Activated naive CD4-positive, alpha-beta T cell treated with anti-CD3 and anti-CD28 coated beads, Interleukin-2, amount 50 U/mL, for 24 hours (primary cell): ENCODE data around the gene B3GNT9.

Experiments
- H3K27ac Mint-ChIP-seq: one replicate; pipeline ENCODE4 v1.8.0; 2021; ENCODE audit warnings: mild to moderate bottlenecking, mixed read lengths
- H3K27me3 Mint-ChIP-seq: one replicate; pipeline ENCODE4 v1.8.0; 2021; ENCODE audit warnings: mixed read lengths
- H3K36me3 Mint-ChIP-seq: one replicate; pipeline ENCODE4 v1.8.0; 2021; ENCODE audit warnings: mixed read lengths
- H3K4me1 Mint-ChIP-seq: one replicate; pipeline ENCODE4 v1.8.0; 2021; ENCODE audit warnings: mixed read lengths
- H3K4me3 Mint-ChIP-seq: one replicate; pipeline ENCODE4 v1.8.0; 2021; ENCODE audit warnings: mild to moderate bottlenecking, mixed read lengths
- H3K9me3 Mint-ChIP-seq: one replicate; pipeline ENCODE4 v1.8.0; 2021; ENCODE audit warnings: mixed read lengths

The B3GNT9 gene, protein sequence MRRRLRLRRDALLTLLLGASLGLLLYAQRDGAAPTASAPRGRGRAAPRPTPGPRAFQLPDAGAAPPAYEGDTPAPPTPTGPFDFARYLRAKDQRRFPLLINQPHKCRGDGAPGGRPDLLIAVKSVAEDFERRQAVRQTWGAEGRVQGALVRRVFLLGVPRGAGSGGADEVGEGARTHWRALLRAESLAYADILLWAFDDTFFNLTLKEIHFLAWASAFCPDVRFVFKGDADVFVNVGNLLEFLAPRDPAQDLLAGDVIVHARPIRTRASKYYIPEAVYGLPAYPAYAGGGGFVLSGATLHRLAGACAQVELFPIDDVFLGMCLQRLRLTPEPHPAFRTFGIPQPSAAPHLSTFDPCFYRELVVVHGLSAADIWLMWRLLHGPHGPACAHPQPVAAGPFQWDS

DNA sequence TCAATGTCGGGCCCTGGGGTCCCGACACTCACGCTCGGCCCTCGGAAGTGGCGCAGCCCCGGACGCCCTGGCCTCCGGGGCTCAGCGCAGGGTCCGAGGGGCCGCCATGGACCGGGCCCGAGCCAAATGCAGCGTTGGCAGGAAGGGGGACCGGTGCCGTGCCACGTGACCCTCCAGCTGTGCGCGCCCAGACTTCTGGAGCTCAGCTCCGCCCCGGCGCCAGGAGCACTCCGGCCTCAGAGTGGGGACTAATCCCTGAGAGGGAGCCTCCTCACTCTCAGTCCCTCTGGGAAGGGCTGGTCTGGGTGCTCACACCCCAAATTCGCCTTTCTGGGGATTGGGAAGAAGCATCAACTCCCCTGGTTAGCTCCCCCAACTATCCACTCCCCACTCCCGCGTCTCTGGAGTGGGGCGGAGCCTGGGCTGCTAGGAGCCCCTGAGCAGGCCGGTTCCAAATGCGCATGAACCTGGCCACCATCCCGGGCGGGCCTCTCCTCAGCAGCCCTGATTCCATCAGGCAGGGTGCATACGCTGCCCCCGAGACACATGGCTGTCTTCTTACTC, at the start of gene B3GNT9:
TSS of gene B3GNT9 (minus strand) at position 166 of the 564 bp plus-strand sequence. CDS start 513 bp downstream, outside the sequence.
- Mint-ChIP-seq H3K4me1 (peaks cover 10% of the 10 kb centered on the region), H3K27ac (peak within 1 kb of the TSS; percentile 74), H3K9me3 (no peaks in the 10 kb centered on the region), H3K36me3 (peaks cover 13% of the 10 kb centered on the region), H3K27me3 (peaks cover 1% of the 10 kb centered on the region), H3K4me3 (peak within 1 kb of the TSS; percentile 76)

DNA sequence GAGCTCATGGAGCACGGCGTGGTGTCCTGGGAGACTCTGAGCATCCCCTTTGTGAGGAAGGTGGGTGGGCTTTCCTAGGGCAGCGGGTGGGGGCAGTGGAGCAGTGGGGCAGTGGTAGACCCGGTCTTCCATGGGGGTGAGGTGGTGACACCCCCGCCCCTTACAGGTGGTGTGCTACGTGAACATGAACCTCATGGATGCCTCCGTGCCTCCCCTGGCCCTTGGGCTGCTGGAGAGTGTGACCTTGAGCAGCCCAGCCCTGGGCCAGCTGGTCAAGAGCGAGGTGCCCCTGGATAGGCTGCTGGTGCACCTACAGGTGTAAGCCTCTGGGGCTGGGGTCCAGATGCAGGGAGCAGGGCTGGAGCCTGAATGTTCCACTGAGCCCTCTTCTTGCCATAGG, 49.7 kb upstream of the B3GNT9 start:
- no peak overlapping the region for H3K4me3 Mint-ChIP-seq
- no peak overlapping the region for H3K27ac Mint-ChIP-seq
- no peaks in the 10 kb centered on the region for H3K9me3 Mint-ChIP-seq
- peaks cover 11% of the 10 kb centered on the region for H3K36me3 Mint-ChIP-seq
- no peaks in the 10 kb centered on the region for H3K27me3 Mint-ChIP-seq
- H3K4me1 Mint-ChIP-seq: peaks cover 15% of the 10 kb centered on the region

DNA sequence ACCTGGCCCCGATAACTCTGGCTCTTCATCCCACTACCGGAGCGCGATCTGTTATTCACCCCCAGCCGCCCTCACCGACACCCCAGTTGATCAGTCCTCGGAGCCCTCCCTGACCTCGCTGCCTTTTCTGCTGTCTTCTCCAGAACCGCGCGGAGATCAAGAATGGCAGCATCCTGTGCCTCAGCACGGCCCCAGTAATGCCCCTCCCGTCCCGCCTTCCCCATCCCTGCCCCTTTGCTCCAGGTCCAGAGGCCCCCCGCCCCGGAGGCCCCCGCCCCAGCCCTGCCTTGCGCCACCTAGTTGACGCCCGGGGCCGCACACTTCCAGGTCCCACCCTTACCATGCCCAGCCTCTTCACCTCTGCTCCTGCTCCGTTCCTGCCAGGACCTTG, 49.0 kb upstream of the B3GNT9 start:
- no peak overlapping the region for H3K27ac Mint-ChIP-seq
- H3K36me3 Mint-ChIP-seq: peaks cover 11% of the 10 kb centered on the region
- no peaks in the 10 kb centered on the region for H3K9me3 Mint-ChIP-seq
- H3K4me1 Mint-ChIP-seq: peaks cover 15% of the 10 kb centered on the region
- H3K4me3 Mint-ChIP-seq: no peak overlapping the region
- H3K27me3 Mint-ChIP-seq: no peaks in the 10 kb centered on the region

DNA sequence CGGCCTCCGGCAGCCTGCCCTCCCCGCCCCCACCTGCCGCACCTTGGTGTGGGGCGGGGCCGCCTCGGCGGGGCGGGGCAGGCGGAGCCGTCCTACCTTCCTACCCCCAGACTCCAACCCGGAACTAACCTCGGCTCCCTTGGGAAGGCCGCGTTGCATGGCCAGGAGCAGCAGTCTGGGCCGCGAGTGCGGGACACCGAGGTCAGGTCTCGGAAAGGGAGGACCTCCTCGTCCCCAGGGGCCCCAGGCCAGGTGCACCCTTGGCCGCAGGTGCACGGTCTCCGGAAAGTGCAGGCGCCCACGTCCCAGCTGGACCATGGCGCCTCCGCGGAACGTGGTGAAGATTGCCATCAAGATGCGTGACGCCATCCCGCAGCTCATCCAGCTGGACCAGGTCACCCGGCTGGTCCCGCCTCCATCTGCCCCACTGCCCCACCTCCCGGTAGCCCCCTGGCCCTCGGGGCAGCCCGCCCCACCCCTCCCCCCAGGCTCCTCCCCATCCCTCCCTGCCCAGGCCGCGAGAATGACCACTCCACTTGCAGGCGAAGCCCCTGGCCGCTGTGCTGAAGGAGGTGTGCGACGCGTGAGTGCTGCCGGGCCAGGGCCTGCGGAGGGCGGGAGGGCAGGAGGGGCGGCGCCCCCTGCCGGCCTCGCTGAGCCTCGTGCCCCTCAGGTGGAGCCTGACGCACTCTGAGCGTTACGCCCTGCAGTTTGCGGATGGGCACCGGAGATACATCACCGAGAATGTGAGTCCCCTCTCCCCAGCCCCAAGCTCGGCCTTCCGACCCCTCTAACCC, 48.4 kb upstream of the B3GNT9 start, which contains the start of gene ELMO3:
TSS of gene ELMO3 (plus strand) at position 121 of the 797 bp plus-strand sequence. CDS start at position 317, 196 bp downstream.
- Mint-ChIP-seq H3K36me3 (peaks cover 11% of the 10 kb centered on the region), H3K27ac (no peak within 1 kb of the TSS), H3K9me3 (no peaks in the 10 kb centered on the region), H3K4me1 (peaks cover 15% of the 10 kb centered on the region), H3K27me3 (no peaks in the 10 kb centered on the region), H3K4me3 (no peak within 1 kb of the TSS)

DNA sequence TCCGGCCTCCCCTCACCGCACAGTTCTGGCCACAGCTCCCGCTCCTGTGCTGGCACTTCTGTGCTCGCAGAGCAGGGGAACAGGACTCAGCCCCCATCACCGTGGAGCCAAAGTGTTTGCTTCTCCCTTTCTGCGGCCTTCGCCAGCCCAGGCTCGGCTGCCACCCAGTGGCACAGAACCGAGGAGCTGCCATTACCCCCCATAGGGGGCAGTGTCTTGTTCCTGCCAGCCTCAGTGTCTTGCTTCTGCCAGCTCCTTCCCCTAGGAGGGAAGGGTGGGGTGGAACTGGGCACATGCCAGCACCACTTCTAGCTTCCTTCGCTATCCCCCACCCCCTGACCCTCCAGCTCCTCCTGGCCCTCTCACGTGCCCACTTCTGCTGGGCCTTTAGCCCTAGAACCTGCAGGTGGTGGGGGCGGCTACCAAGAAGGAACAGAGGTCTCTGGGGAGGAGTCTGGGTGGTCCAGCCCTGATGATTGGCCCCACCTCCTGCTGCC, 47.5 kb upstream of the B3GNT9 start:
- no peak overlapping the region for H3K4me3 Mint-ChIP-seq
- no peak overlapping the region for H3K27ac Mint-ChIP-seq
- H3K9me3 Mint-ChIP-seq: no peaks in the 10 kb centered on the region
- peaks cover 15% of the 10 kb centered on the region for H3K36me3 Mint-ChIP-seq
- H3K27me3 Mint-ChIP-seq: no peaks in the 10 kb centered on the region
- peaks cover 24% of the 10 kb centered on the region for H3K4me1 Mint-ChIP-seq

DNA sequence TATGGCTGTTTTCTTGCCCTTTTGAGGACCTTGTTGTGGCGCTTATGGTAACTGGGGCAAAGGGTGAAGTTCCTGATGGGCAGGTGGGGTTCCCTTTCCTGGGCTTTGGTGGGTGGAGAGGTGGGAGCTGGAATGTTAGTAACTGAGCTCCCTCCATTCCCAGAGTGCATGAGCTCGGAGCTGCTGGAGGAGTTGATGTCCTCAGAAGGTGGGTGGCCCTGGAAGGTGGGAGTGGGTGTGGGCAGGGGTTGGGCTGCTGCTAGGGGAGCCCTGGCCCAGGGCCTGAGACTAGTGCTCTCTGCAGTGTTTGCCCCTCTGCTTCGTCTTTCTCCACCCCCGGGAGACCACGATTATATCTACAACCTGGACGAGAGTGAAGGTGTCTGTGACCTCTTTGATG, 46.9 kb upstream of the B3GNT9 start:
- Mint-ChIP-seq H3K27ac (peak overlapping the region; percentile 55), H3K4me3 (no peak overlapping the region), H3K9me3 (no peaks in the 10 kb centered on the region)

DNA sequence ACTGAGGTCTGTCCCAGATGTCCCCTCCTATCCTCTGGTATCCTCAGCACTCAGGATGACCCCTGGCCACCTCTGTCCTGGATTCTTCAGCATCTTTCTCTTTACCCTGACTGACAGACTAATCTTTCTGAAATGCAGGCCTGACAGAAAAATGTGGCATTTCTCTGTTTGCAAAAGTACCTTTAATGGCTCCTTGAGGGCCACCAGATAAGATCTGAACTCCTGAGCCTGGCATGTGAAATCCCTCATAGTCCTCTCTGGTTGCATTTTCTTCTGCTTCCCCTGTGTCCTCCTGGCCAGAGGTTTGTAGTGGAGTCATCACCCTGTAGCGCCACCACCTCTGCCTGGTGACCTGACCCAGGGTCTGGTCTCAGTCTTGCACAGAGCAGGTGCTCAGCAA, 46.1 kb upstream of the B3GNT9 start:
- peak overlapping the region; percentile 76 for H3K27ac Mint-ChIP-seq
- peaks cover 31% of the 10 kb centered on the region for H3K4me1 Mint-ChIP-seq

More for the DNA sequence above, 46.9 kb upstream of the B3GNT9 start:
- H3K4me1 Mint-ChIP-seq: peaks cover 27% of the 10 kb centered on the region
- peaks cover 16% of the 10 kb centered on the region for H3K36me3 Mint-ChIP-seq
- H3K27me3 Mint-ChIP-seq: no peaks in the 10 kb centered on the region

DNA sequence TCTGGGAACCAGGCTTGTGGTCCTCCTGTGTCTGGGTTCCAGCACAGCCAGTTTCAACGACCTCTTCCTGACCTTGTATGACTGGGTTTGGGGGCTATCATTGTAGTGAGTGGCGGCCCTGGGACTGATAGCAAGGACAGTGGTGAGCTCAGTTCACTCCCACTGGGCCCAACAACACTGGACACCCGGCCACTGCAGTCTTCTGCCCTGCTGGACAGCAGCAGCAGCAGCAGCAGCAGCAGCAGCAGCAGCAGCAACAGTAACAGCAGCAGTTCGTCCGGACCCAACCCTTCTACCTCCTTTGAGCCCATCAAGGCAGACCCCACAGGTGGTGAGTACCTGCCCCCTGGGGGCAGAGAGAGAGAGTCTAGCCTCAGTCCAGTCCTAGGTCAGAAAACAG, 44.9 kb upstream of the B3GNT9 start:
- H3K27ac Mint-ChIP-seq: no peak overlapping the region
- peaks cover 18% of the 10 kb centered on the region for H3K36me3 Mint-ChIP-seq
- no peaks in the 10 kb centered on the region for H3K27me3 Mint-ChIP-seq
- H3K9me3 Mint-ChIP-seq: no peaks in the 10 kb centered on the region
- H3K4me1 Mint-ChIP-seq: peaks cover 38% of the 10 kb centered on the region
- no peak overlapping the region for H3K4me3 Mint-ChIP-seq

More for the DNA sequence above, 46.1 kb upstream of the B3GNT9 start:
- Mint-ChIP-seq H3K4me3 (peak overlapping the region; percentile 51), H3K9me3 (no peaks in the 10 kb centered on the region), H3K27me3 (no peaks in the 10 kb centered on the region), H3K36me3 (peaks cover 18% of the 10 kb centered on the region)

DNA sequence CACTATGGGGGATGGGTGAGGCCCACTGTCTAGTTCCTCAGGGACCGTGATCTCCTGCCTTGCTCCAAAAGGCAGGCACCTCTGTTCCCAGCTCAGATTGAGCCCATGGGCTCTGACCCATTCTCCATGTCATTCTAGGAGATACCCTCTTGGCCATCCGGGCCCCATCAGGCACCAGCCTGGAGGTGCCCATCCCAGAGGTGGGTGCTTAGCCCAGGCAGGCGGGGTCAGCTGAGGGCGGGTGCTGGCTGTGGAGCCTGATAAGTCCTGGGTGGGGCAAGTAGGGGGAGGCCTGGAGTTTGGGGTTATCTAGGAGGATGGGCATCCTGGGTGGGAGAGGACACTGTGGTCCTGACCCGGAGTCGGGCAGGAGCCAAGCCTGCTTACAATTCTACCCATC, 43.5 kb upstream of the B3GNT9 start:
- Mint-ChIP-seq H3K27me3 (no peaks in the 10 kb centered on the region), H3K4me1 (peaks cover 38% of the 10 kb centered on the region), H3K36me3 (peaks cover 18% of the 10 kb centered on the region), H3K9me3 (no peaks in the 10 kb centered on the region), H3K4me3 (peak overlapping the region; percentile 95), H3K27ac (peak overlapping the region; percentile 41)

DNA sequence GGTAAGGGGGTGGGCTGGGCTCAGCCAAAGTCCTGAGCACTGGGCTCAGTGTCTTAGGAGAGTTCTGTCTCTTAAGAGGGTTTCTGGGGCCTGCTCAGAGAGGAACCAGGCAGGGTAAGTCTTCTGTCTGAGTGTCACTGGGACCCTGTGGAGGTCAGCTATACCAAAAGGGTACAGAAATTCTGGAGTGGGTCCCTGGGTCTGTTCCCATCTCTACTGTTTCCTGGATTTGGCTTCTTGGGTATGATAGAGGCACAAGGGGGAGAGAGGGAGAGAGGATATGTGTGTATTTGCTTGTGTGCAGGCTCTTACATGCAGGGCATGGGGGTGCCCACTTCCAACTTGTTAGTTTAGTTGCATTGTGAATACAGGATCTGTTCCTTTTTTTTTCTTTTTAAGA, 42.7 kb upstream of the B3GNT9 start:
- H3K27me3 Mint-ChIP-seq: no peaks in the 10 kb centered on the region
- H3K9me3 Mint-ChIP-seq: no peaks in the 10 kb centered on the region
- peak overlapping the region; percentile 46 for H3K27ac Mint-ChIP-seq
- H3K4me3 Mint-ChIP-seq: peak overlapping the region; percentile 95
- H3K4me1 Mint-ChIP-seq: peaks cover 38% of the 10 kb centered on the region
- peaks cover 18% of the 10 kb centered on the region for H3K36me3 Mint-ChIP-seq

DNA sequence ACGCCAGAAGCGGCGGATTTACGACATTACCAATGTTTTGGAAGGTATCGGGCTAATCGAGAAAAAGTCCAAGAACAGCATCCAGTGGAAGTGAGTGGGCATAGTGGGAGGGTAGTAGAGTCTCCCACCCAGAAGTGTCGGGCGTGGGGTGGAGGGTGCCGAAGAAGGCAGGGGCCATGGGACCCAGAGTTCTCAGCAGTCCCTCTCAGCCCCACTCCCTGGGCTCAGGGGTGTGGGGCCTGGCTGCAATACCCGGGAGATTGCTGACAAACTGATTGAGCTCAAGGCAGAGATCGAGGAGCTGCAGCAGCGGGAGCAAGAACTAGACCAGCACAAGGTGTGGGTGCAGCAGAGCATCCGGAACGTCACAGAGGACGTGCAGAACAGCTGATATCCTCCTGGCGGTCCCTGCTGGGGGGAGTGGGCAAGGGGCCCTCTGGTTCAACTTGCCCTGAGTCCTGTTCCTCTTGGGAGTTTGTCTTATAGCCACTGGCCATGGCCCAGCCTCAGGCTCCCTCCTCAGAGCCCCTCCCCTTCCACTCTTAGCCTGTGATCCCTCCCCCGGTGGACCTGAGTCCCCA, 42.1 kb upstream of the B3GNT9 start:
- Mint-ChIP-seq H3K36me3 (peaks cover 17% of the 10 kb centered on the region), H3K4me1 (peaks cover 38% of the 10 kb centered on the region), H3K27ac (peak overlapping the region; percentile 51), H3K27me3 (no peaks in the 10 kb centered on the region), H3K4me3 (peak overlapping the region; percentile 95), H3K9me3 (no peaks in the 10 kb centered on the region)

DNA sequence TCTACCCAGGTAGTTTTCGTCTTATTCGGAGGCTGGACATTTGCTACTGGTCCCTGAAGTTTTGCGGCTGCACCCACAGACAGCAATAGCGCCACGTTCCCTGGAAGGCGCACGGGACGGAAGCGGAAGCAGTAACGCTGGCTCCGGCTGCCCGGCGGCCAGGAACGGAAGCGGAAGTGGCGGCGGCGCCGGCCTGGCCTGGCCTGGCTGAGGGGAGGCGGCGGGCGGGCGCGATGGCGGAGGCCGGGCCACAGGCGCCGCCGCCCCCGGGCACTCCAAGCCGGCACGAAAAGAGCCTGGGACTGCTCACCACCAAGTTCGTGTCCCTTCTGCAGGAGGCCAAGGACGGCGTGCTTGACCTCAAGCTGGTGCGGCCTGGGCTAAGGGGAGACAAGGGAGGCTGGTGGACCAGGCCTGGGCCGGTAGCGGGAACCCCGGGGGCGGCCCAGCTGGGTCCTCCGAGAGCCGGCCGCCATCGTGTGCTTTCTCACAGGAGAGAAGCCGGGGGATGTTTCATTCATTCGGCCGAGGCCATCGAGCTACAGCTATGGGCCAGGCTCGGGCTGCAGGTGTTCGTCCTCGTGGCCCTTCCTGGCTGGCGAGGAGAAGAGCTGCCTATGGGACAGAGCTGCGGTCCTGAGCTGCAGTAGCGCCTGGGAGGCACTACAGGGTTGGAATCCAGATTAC, 41.3 kb upstream of the B3GNT9 start, which contains the start of gene E2F4:
TSS of gene E2F4 (plus strand) at position 161 of the 687 bp plus-strand sequence. CDS start at position 234, 73 bp downstream.
- Mint-ChIP-seq H3K36me3 (peaks cover 17% of the 10 kb centered on the region), H3K27me3 (no peaks in the 10 kb centered on the region), H3K27ac (peak within 1 kb of the TSS; percentile 89), H3K9me3 (no peaks in the 10 kb centered on the region), H3K4me3 (peak within 1 kb of the TSS; percentile 95), H3K4me1 (peaks cover 38% of the 10 kb centered on the region)

DNA sequence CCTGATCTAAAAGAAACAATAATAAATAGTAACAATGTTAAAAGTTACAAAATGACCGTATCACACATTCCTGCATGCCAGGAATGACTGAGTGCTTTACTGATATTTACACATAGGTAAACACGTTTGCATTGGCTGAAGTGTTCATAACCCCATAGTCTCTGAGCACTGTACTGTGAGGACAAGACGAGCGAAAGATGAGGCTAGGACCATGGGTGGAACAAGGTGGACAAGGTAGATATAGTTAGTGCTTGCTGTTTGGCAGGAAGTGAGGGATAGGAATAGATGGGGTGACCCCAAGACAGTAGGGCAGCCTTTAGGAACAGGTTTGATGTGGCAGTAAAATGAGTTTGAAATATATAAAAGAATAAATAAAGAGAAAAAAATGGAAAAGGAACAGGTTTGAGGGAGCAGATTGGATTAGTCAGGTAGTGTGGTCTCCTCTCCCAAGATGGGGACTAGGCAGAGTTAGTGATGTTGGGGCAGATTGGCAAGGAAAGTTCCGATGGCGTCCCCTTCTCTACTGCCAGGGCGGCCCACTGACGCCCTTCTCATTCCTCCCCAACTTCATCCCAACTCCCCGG, 40.7 kb upstream of the B3GNT9 start:
- no peaks in the 10 kb centered on the region for H3K27me3 Mint-ChIP-seq
- peak overlapping the region; percentile 95 for H3K4me3 Mint-ChIP-seq
- H3K9me3 Mint-ChIP-seq: no peaks in the 10 kb centered on the region
- peaks cover 34% of the 10 kb centered on the region for H3K4me1 Mint-ChIP-seq
- peaks cover 13% of the 10 kb centered on the region for H3K36me3 Mint-ChIP-seq
- peak overlapping the region; percentile 89 for H3K27ac Mint-ChIP-seq
